Activated B cell treated with CpG ODN at 0.5 μM for 24 hours (primary cell): Measurements from ENCODE around the gene POPDC2. TPM values are rescaled to one million over a fixed set of nuclear protein-coding genes. Genes with fewer than 3 reads are reported as not detected.
"Not testable (repeated sequence)": the region's sequence is repeated elsewhere in the genome, so short reads cannot be mapped to it uniquely, and the experiment has no call there.

Experiments
- ATAC-seq: fragments of 200-7000 bp; cut with Tn5 transposase; one replicate; pipeline ENCODE4 v1.10.0; 2021; ENCODE audit warnings: low read depth, mild to moderate bottlenecking, moderate library complexity
- CTCF ChIA-PET: fragments of 350-600 bp; sonication (Branson Sonifier 250); formaldehyde crosslinking; loops from one replicate; lab custom pipeline; 2021; ENCODE audit warnings: antibody characterized with exemption; lab: Charles Lee
- POLR2A ChIA-PET: fragments of 350-600 bp; sonication (Branson Sonifier 250); formaldehyde crosslinking; loops from one replicate; lab custom pipeline; 2021; ENCODE audit warnings: antibody characterized with exemption; lab: Charles Lee
- DNase-seq: peaks from one replicate; pipeline ENCODE4 v3.0.0; 2022
- H3K27ac Mint-ChIP-seq: one replicate; pipeline ENCODE4 v1.8.0; 2020; ENCODE audit warnings: mixed read lengths
- H3K27me3 Mint-ChIP-seq: one replicate; pipeline ENCODE4 v1.8.0; 2021; ENCODE audit warnings: mixed read lengths
- H3K36me3 Mint-ChIP-seq: one replicate; pipeline ENCODE4 v1.8.0; 2021; ENCODE audit warnings: low read depth, mixed read lengths
- H3K4me1 Mint-ChIP-seq: one replicate; pipeline ENCODE4 v1.8.0; 2021; ENCODE audit warnings: mixed read lengths
- H3K4me3 Mint-ChIP-seq: one replicate; pipeline ENCODE4 v1.8.0; 2020; ENCODE audit warnings: mild to moderate bottlenecking, mixed read lengths
- H3K9me3 Mint-ChIP-seq: one replicate; pipeline ENCODE4 v1.8.0; 2020; ENCODE audit warnings: mixed read lengths
- intact Hi-C: fragments of 100-400 bp; cut with micrococcal nuclease; formaldehyde crosslinking; loops from one replicate; pipeline ENCODE4 v1.15.1; 2024
- total RNA-seq: library from RNA; stranded (reverse); gene quantifications from 2 replicates; pipeline ENCODE4 v1.2.3, GENCODE V29; 2022
- TF ChIP-seq, protein P1 (sequence below): fragments of 200-600 bp; IDR thresholded peaks from one replicate; pipeline ENCODE4 v1.8.0; 2022; ENCODE audit warnings: antibody characterized with exemption, mild to moderate bottlenecking

The POPDC2 gene
- total RNA-seq, 1 donor from 2014 or later: 6.7 TPM

DNA sequence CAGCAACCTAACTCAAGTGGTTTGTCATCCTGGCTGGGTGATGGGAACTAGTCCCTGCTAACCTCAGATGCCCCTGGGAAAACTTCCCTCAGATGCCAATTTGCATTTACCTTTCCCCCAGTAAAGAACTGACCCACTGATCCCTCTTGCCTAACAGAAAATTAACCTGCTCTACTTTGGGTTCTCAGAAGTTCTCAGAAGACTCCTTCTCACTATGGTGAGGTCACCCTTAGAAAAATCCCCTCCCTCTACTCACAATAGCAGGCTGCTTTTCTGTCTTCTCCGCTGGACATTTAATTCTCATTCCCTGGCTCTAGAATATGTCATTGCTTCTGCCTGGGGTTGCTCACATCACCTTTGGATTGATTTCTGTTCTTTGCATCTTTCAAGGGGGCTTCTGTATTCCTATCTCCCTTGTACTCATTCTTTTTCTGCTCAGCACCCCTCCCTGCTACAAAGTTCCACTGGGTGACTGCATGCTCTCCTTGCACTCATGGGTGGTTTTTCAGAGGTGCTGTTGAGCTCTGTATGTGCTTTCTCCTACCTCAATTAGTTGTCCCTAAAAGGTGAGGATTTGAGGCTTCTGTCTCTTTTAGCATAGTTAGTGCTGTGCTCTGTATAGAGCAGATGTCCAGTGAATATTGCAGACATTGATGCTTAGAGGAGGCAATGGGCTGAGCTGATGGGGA, 61.8 kb downstream of the POPDC2 start:
- Mint-ChIP-seq H3K27me3 (no peaks in the 10 kb centered on the region), H3K4me3 (peak overlapping the region; percentile 0), H3K9me3 (no peaks in the 10 kb centered on the region), H3K27ac (peak overlapping the region; percentile 27), H3K4me1 (peaks cover 47% of the 10 kb centered on the region), H3K36me3 (no peaks in the 10 kb centered on the region)
- ATAC-seq: peak; percentile 33
- POLR2A ChIA-PET: interaction anchor here (0.7 to 1.4 kb wide), 4 partner anchors 11 to 40 kb away, joined by 3 to 7 read pairs (median 4); no protein-coding TSS in a partner anchor
- CTCF ChIA-PET: no interaction called here
- intact Hi-C loops: no loop called here
- DNase-seq: no peak
- TF ChIP-seq, protein P1, sequence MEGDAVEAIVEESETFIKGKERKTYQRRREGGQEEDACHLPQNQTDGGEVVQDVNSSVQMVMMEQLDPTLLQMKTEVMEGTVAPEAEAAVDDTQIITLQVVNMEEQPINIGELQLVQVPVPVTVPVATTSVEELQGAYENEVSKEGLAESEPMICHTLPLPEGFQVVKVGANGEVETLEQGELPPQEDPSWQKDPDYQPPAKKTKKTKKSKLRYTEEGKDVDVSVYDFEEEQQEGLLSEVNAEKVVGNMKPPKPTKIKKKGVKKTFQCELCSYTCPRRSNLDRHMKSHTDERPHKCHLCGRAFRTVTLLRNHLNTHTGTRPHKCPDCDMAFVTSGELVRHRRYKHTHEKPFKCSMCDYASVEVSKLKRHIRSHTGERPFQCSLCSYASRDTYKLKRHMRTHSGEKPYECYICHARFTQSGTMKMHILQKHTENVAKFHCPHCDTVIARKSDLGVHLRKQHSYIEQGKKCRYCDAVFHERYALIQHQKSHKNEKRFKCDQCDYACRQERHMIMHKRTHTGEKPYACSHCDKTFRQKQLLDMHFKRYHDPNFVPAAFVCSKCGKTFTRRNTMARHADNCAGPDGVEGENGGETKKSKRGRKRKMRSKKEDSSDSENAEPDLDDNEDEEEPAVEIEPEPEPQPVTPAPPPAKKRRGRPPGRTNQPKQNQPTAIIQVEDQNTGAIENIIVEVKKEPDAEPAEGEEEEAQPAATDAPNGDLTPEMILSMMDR: no peak

DNA sequence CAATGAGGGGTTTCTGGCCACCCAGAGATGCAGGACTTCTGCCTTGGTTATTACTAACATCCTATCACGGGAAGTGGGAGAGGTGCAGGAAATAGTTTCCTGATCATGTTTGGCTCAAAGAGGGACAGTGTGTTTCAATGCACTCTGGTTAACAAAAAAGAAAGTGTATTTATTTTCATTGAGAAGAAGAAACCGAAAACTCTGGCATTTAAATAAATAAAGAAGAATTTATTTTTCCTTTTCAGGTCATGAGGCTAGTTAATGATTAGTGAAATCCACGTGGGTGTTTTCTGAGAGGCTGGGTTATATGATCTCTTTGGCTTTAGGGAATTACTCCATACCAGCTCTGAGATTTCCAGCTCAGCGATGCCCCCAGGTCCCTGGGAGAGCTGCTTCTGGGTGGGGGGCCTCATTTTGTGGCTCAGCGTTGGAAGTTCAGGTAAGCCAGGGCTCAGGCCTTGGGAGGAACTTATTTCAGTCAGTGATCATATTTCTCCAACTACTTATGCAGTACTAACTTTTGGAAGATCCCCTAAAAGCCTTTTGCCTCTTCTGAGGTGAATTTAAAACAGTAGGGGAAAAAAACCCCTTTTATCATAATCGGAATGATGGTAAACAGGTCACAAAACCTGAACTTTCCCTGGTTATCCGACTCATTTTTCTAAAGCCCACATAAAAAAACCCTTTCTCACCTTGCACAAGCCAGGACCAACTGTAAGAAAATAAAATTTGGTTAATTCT, 62.7 kb downstream of the POPDC2 start, which contains the start of gene PLA1A:
Gene PLA1A, plus strand, starts transcription at position 338 of the 741 bp plus-strand sequence. Its CDS starts 29 bp downstream, at position 367.
- DNase-seq (no peak), ATAC-seq (no peak)
- Mint-ChIP-seq H3K4me1 (peaks cover 47% of the 10 kb centered on the region), H3K36me3 (no peaks in the 10 kb centered on the region), H3K27ac (peak within 1 kb of the TSS; percentile 27), H3K4me3 (peak within 1 kb of the TSS; percentile 0), H3K27me3 (no peaks in the 10 kb centered on the region), H3K9me3 (no peaks in the 10 kb centered on the region)
- POLR2A ChIA-PET: no interaction called here
- intact Hi-C loops: loop anchor here (2.0 kb wide), 1 partner anchor 19 kb away; the partner anchor contains the start of gene ADPRH
- CTCF ChIA-PET: interaction anchor here (0.9 to 1.3 kb wide), 2 partner anchors 11 to 38 kb away, joined by 3 read pairs; partner anchors contain the start of gene CD80
- TF ChIP-seq, protein P1: no peak

DNA sequence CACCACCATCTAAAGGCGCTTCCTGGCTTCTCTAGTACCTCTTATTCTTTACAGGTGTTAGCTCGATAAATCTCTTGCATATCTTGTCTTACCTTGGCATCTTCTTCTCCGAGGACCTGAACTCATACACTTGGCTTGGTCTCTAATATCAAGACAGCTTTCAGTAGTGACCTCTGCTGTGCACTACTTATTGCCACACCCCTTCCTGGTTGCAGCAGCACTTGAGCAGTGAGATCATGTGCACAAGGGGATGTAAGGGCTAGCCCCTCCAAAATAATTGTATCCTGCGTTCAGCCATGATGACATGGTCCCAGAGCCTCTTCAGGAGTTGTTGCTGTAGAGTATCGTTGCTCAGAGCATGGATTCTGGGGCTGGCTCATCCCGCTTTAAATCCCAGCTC, 64.0 kb downstream of the POPDC2 start:
- Mint-ChIP-seq H3K27ac (no peak overlapping the region), H3K27me3 (no peaks in the 10 kb centered on the region), H3K4me3 (no peak overlapping the region), H3K36me3 (no peaks in the 10 kb centered on the region), H3K4me1 (peaks cover 47% of the 10 kb centered on the region), H3K9me3 (no peaks in the 10 kb centered on the region)
- ATAC-seq: no peak
- TF ChIP-seq, protein P1: no peak
- POLR2A ChIA-PET: interaction anchor here (1.0 to 1.2 kb wide), 2 partner anchors 8 to 58 kb away, joined by 3 to 4 read pairs; no protein-coding TSS in a partner anchor
- CTCF ChIA-PET: interaction anchor here (0.9 to 1.3 kb wide), 2 partner anchors 9 to 36 kb away, joined by 3 read pairs; partner anchors contain the start of gene CD80
- DNase-seq: no peak
- intact Hi-C loops: loop anchor here (2.0 kb wide), 1 partner anchor 18 kb away; the partner anchor contains the start of gene ADPRH

DNA sequence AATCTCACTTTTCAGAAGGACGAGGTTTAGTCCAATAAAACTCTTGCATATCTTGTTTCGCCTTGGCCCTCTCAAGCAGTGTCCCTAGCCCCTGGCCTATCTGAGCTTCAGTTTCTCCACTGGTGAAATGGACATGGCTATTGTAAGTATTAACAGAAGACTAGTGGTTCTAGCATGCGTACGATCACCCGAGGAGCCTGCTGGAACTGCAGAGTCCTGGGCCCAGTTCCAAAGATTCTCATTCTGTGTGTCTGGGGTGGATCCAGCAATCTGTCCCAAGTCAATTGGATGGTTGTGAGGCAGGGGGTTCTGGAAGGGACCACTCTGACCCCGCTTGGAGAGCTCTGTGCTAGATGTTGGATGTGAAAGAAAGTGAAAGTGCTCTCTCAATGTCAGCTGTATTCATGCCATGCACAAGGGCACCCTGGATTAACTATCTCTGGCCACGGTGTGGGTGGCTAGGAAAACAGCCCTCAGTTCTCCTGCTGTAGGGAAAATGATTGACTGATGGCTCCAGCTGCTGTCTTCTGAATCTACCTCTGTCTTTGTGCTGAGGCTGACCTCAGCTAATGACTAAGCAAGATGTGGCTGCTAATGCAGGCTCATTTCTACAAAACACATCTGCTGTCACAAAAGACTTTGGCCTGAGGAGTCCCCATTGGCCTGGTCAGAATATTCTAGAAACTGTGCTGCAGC, 64.6 kb downstream of the POPDC2 start:
- Mint-ChIP-seq H3K36me3 (peaks cover under 1% of the 10 kb centered on the region), H3K27ac (peak overlapping the region; percentile 36), H3K9me3 (no peaks in the 10 kb centered on the region), H3K27me3 (no peaks in the 10 kb centered on the region), H3K4me1 (peaks cover 43% of the 10 kb centered on the region), H3K4me3 (no peak overlapping the region)
- intact Hi-C loops: loop anchor here (2.0 kb wide), 1 partner anchor 17 kb away; the partner anchor contains the start of gene ADPRH
- DNase-seq: no peak
- CTCF ChIA-PET: no interaction called here
- POLR2A ChIA-PET: interaction anchor here (1.0 to 1.2 kb wide), 2 partner anchors 8 to 57 kb away, joined by 3 to 4 read pairs; no protein-coding TSS in a partner anchor
- TF ChIP-seq, protein P1: no peak
- no peak for ATAC-seq

DNA sequence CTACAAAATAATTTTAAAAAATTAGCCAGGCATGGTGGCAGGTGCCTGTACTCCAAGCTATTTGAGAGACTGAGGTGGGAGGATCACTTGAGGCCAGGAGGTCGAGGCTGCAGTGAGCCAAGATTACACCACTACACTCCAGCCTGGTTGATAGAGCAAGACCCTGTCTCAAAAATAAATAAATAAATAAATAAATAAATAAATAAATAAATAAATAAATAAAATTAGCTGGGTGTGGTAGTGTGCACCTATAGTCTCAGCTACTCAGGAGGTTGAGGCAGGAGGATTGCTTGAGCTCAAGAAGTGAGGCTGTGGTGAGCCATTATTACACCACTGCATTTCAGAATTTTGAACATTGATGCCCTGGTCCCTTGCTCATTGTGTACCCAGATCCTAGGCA, 65.5 kb downstream of the POPDC2 start:
- H3K4me3 Mint-ChIP-seq, intact Hi-C loops, H3K27me3 Mint-ChIP-seq, DNase-seq, H3K36me3 Mint-ChIP-seq, ATAC-seq, H3K9me3 Mint-ChIP-seq, POLR2A ChIA-PET, H3K27ac Mint-ChIP-seq, CTCF ChIA-PET: not testable (repeated sequence)
- H3K4me1 Mint-ChIP-seq: peaks cover 36% of the 10 kb centered on the region
